Right lobe of liver (tissue), 6 donors: Measurements from ENCODE around the gene CYP2D6. TPM values are rescaled to one million over a fixed set of nuclear protein-coding genes. Genes with fewer than 3 reads are reported as not detected.
A peak's percentile ranks its signal among the peaks of the same experiment; 100 is the strongest.

ENCODE experiments used
- ATAC-seq, 4 donors: fragments of 200-7000 bp; cut with Tn5 transposase; one replicate each; pipeline ENCODE4 v1.9.1; 2020; ENCODE audit warnings: mild to moderate bottlenecking in 4 of 4, moderate library complexity in 4 of 4
- DNase-seq, 3 donors: peaks; one replicate each; pipeline ENCODE4 v3.0.0-alpha.2; 2020
- H3K27ac ChIP-seq, 3 donors: fragments of 200-600 bp; one replicate each; pipeline ENCODE4 v1.8.0; 2022
- H3K27me3 ChIP-seq, 2 donors: fragments of 200-600 bp; one replicate each; pipeline ENCODE4 v1.8.0; 2022
- H3K36me3 ChIP-seq, 4 donors: fragments of 200-600 bp; sonication (generic) in 1 of 4; one replicate each; pipeline versions ENCODE4 v1.5.1 to v1.8.0; 2017 to 2022; ENCODE audit warnings: control low read depth in 1 of 4
- H3K4me1 ChIP-seq, 4 donors: fragments of 200-600 bp; sonication (generic) in 1 of 4; one replicate each; pipeline versions ENCODE4 v1.5.1 to v1.8.0; 2017 to 2022; ENCODE audit warnings: control low read depth in 1 of 4
- H3K4me3 ChIP-seq, 3 donors: fragments of 200-600 bp; one replicate each; pipeline ENCODE4 v1.8.0; 2022
- H3K9me3 ChIP-seq, 4 donors: fragments of 200-600 bp; sonication (generic) in 1 of 4; one replicate each; pipeline versions ENCODE4 v1.5.1 to v1.8.0; 2017 to 2022; ENCODE audit warnings: control low read depth in 1 of 4
- CTCF ChIP-seq, 4 donors: fragments of 200-600 bp in 3 of 4; fragments of 450-650 bp in 1 of 4; IDR thresholded peaks; one replicate each; pipeline versions ENCODE4 v1.5.1 to v1.8.0; 2016 to 2022; ENCODE audit warnings: antibody characterized with exemption in 4 of 4, mild to moderate bottlenecking in 2 of 4
- POLR2A ChIP-seq: fragments of 450-650 bp; IDR thresholded peaks from one replicate; pipeline ENCODE4 v1.6.1; 2017; ENCODE audit warnings: antibody characterized with exemption, mild to moderate bottlenecking
- WGBS: methylation state at CpG from one replicate; pipeline ENCODE4 v1.1.6; 2018; ENCODE audit warnings: low coverage, low lambda C conversion rate; ENCODE audit not compliant: insufficient coverage; ENCODE audit errors: missing lambda C conversion rate; 5-methylcytosine and 5-hydroxymethylcytosine counted together
- intact Hi-C, 2 donors: fragments of 100-400 bp; cut with DNase I; formaldehyde crosslinking; loops; one replicate each; pipeline versions ENCODE4 v1.11.2 to v1.14.1; 2022
- total RNA-seq, 6 experiments: library from RNA; depleted of rRNA in 2 of 6; stranded (reverse); fragments of >200 nt in 2 of 6; fragmentation: NEBNext Ultra II Directional in 3 of 6; extraction: Animal tissue kit (Norgen Biotek cat#: 25700) in 3 of 6; gene quantifications; one replicate each; pipeline versions ENCODE4 v1.1.0 to v1.2.4, GENCODE V29; 2016 to 2023
- donor health status: DM: no; HTN: yes; CAD: no.
- donor health status: DM: no; HTN: no; CAD: no.
- donor health status: DM: no; HTN: no; CAD: no.
- donor health status: DM: no; HTN: yes; CAD: no.
- donor health status: DM: no; HTN: yes; CAD: no.

The CYP2D6 gene
- total RNA-seq, 6 experiments from 2014 or later, result 104 to 400 (median 283) TPM

- H3K4me3 ChIP-seq, result peak overlapping the region; percentile 59 to 75 (median 74)
- WGBS, result 49% methylated on average over 7 of the region's 24 CpGs
- TF ChIP-seq POLR2A (no peak), CTCF (IDR thresholded peaks at IDR 0.05) (no peak)
- no peaks in the 10 kb centered on the region for H3K27me3 ChIP-seq
- DNase-seq, result peak in 2 of 3 donors; percentile 51 to 55
- intact Hi-C loops, result no loop called here
- H3K36me3 ChIP-seq, result peaks cover 0 to 9% (median 5%) of the 10 kb centered on the region in 4 donors
- H3K9me3 ChIP-seq, result no peaks in the 10 kb centered on the region
- H3K27ac ChIP-seq, result peak overlapping the region; percentile 93 to 98 (median 96)
- H3K4me1 ChIP-seq, result peaks cover 0 to 18% (median 6%) of the 10 kb centered on the region in 4 donors
- peak; percentile 0 to 7 (median 1) for ATAC-seq
These were observed 51.9 kb downstream of the CYP2D6 start for GRCh38 chr22:42078469-42079318.

GRCh38 chr22:42077486-42078125, 53.0 kb downstream of the CYP2D6 start:
- no CpG with 5 or more reads among the region's 21 CpGs for WGBS
- H3K4me3 ChIP-seq, result no peak overlapping the region
- DNase-seq, result peak in 1 of 3 donors; percentile 52
- H3K4me1 ChIP-seq, result peaks cover 0 to 18% (median 6%) of the 10 kb centered on the region in 4 donors
- no peak for ATAC-seq
- peaks cover 0 to 4% (median 1%) of the 10 kb centered on the region in 4 donors for H3K36me3 ChIP-seq
- H3K27me3 ChIP-seq, result no peaks in the 10 kb centered on the region
- no peaks in the 10 kb centered on the region for H3K9me3 ChIP-seq
- intact Hi-C loops, result no loop called here
- TF ChIP-seq CTCF (IDR thresholded peaks at IDR 0.05) (no peak), POLR2A (no peak)
- H3K27ac ChIP-seq, result no peak overlapping the region

GRCh38 chr22:42076764-42077485, 53.7 kb downstream of the CYP2D6 start:
- WGBS, result 96% methylated on average over 6 of the region's 20 CpGs
- intact Hi-C loops, result no loop called here
- Histone ChIP-seq H3K27ac (no peak overlapping the region), H3K4me3 (no peak overlapping the region), H3K4me1 (peaks cover 0 to 18% (median 6%) of the 10 kb centered on the region in 4 donors), H3K27me3 (no peaks in the 10 kb centered on the region), H3K36me3 (no peaks in the 10 kb centered on the region), H3K9me3 (no peaks in the 10 kb centered on the region)
- TF ChIP-seq CTCF (IDR thresholded peaks at IDR 0.05) (no peak), POLR2A (no peak)
- ATAC-seq, result no peak
- DNase-seq, result peak in 1 of 3 donors; percentile 26

Other genes with a start within 250 kb of the CYP2D6 start
- gene SHISA8, start 215.7 kb downstream of the CYP2D6 start, total RNA-seq, result not detected
- gene TNFRSF13C, start 204.0 kb downstream of the CYP2D6 start, total RNA-seq, result under 1 TPM in 4 of 6 experiments, not detected in 2; 0.04 to 0.22 (median 0.18) TPM
- 1 to 10 TPM in 2 of 6 experiments, under 1 TPM in 2, not detected in 2; 0.29 to 3.7 (median 1.8) TPM for gene CENPM, start 183.7 kb downstream of the CYP2D6 start, total RNA-seq
- under 1 TPM in 3 of 6 experiments, not detected in 3; 0.06 to 0.16 (median 0.07) TPM for gene SEPTIN3, start 161.4 kb downstream of the CYP2D6 start, total RNA-seq
- gene WBP2NL, start 132.0 kb downstream of the CYP2D6 start, total RNA-seq, result under 1 TPM; 0.12 to 0.72 (median 0.63) TPM
- 10 to 100 TPM; 17.6 to 27.9 (median 23.0) TPM for gene NAGA, start 60.0 kb downstream of the CYP2D6 start, total RNA-seq
- gene PHETA2, start 56.6 kb downstream of the CYP2D6 start, total RNA-seq, result 1 to 10 TPM in 3 of 6 experiments, under 1 TPM in 3; 0.51 to 1.4 (median 0.97) TPM
- gene SMDT1, start 51.1 kb downstream of the CYP2D6 start, total RNA-seq, result 10 to 100 TPM in 4 of 6 experiments, 1 to 10 TPM in 2; 6.7 to 78.1 (median 60.9) TPM
- gene NDUFA6, start 40.0 kb downstream of the CYP2D6 start, total RNA-seq, result 10 to 100 TPM; 34.9 to 67.5 (median 51.6) TPM
- gene TCF20, start 139.8 kb upstream of the CYP2D6 start, total RNA-seq, result 10 to 100 TPM; 15.4 to 20.5 (median 18.5) TPM